Large intestine (tissue), 3 donors: ENCODE data around the gene ELFN2. TPM values are rescaled to one million over a fixed set of nuclear protein-coding genes. Genes with fewer than 3 reads are reported as not detected.

Experiments
- DNase-seq, 2 donors: peaks; one replicate each; pipeline versions ENCODE4 v3.0.0 to v3.0.0-alpha.2; 2013
- H3K27ac ChIP-seq: one replicate; pipeline ENCODE4 v1.5.1; 2013; ENCODE audit warnings: low read length
- H3K27me3 ChIP-seq: 2 replicates; pipeline ENCODE4 v1.6.1; 2013; ENCODE audit warnings: low read length; ENCODE audit not compliant: control insufficient read depth, insufficient read depth
- H3K36me3 ChIP-seq: 2 replicates; pipeline ENCODE4 v1.6.1; 2013; ENCODE audit warnings: low read length; ENCODE audit not compliant: control insufficient read depth, insufficient read depth
- H3K4me1 ChIP-seq: one replicate; pipeline ENCODE4 v1.6.1; 2013; ENCODE audit warnings: low read length; ENCODE audit not compliant: control insufficient read depth, insufficient read depth
- H3K4me3 ChIP-seq: one replicate; pipeline ENCODE4 v1.5.1; 2013; ENCODE audit warnings: low read length
- H3K9me3 ChIP-seq: one replicate; pipeline ENCODE4 v1.6.1; 2013; ENCODE audit warnings: mild to moderate bottlenecking, low read depth, low read length, moderate library complexity; ENCODE audit not compliant: control insufficient read depth
- WGBS: methylation state at CpG from one replicate; pipeline ENCODE4 v1.1.5; 2013; ENCODE audit warnings: low lambda C conversion rate; ENCODE audit not compliant: insufficient coverage; 5-methylcytosine and 5-hydroxymethylcytosine counted together
- polyA plus RNA-seq: library from polyadenylated mRNA; unstranded; fragments of 120-200 nt; gene quantifications from one replicate; pipeline ENCODE4 v1.2.1, GENCODE V29; 2013

ELFN2 gene
- polyA plus RNA-seq, 1 donor, result 0.27 TPM

- no CpG with 5 or more reads among the region's 59 CpGs for WGBS
- no peak overlapping the region for H3K4me3 ChIP-seq
- H3K27me3 ChIP-seq, result peaks cover 57% of the 10 kb centered on the region
These were observed 694 bp upstream of the ELFN2 start for GRCh38 chr22:37427711-37428635.

DNA sequence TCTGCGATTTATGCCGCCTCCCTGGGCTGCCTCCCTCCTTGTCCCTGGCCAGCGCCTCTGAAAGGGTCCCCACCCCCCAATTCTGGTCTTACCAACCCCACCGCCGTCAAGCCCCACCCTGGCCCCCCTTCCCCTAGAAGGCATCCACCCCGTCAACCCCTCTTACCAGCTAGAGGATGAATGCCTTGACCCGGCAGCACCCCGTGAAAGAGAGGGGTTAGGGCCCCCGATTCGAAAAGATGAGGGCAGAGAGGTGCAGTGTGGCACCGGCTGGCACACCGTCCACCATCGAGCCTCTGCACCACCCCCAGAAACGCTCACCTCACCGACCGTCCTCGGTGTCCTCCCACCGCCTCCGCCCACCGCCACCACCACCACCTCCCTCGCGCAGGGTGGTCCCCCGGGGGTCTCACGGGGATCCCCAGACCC, 559 bp downstream of the ELFN2 start:
- H3K4me3 ChIP-seq, result peak overlapping the region; percentile 24
- WGBS, result no CpG with 5 or more reads among the region's 24 CpGs
- no peaks in the 10 kb centered on the region for H3K36me3 ChIP-seq

More at GRCh38 chr22:37427711-37428635, 694 bp upstream of the ELFN2 start:
- DNase-seq, result no peak
- Histone ChIP-seq H3K36me3 (no peaks in the 10 kb centered on the region), H3K27ac (no peak overlapping the region), H3K9me3 (peaks cover 6% of the 10 kb centered on the region), H3K4me1 (no peaks in the 10 kb centered on the region)

GRCh38 chr22:37425800-37426705, 1.2 kb downstream of the ELFN2 start:
- no peak overlapping the region for H3K27ac ChIP-seq
- peak in 1 of 2 donors; percentile 46 for DNase-seq
- WGBS, result no CpG with 5 or more reads among the region's 43 CpGs
- H3K4me3 ChIP-seq, result no peak overlapping the region
- H3K4me1 ChIP-seq, result no peaks in the 10 kb centered on the region
- no peaks in the 10 kb centered on the region for H3K36me3 ChIP-seq
- peaks cover 69% of the 10 kb centered on the region for H3K27me3 ChIP-seq
- H3K9me3 ChIP-seq, result peaks cover 3% of the 10 kb centered on the region

More for the DNA sequence above, 559 bp downstream of the ELFN2 start:
- Histone ChIP-seq H3K4me1 (no peaks in the 10 kb centered on the region), H3K27ac (no peak overlapping the region), H3K9me3 (peaks cover 3% of the 10 kb centered on the region), H3K27me3 (peaks cover 62% of the 10 kb centered on the region)
- DNase-seq, result no peak

- H3K27me3 ChIP-seq, result peaks cover 76% of the 10 kb centered on the region
- WGBS, result no CpG with 5 or more reads among the region's 11 CpGs
- peaks cover 2% of the 10 kb centered on the region for H3K4me1 ChIP-seq
- no peak overlapping the region for H3K4me3 ChIP-seq
- no peaks in the 10 kb centered on the region for H3K36me3 ChIP-seq
- DNase-seq, result no peak
- H3K9me3 ChIP-seq, result peaks cover 3% of the 10 kb centered on the region
- no peak overlapping the region for H3K27ac ChIP-seq
These were observed 1.9 kb downstream of the ELFN2 start for GRCh38 chr22:37425369-37425768.

DNA sequence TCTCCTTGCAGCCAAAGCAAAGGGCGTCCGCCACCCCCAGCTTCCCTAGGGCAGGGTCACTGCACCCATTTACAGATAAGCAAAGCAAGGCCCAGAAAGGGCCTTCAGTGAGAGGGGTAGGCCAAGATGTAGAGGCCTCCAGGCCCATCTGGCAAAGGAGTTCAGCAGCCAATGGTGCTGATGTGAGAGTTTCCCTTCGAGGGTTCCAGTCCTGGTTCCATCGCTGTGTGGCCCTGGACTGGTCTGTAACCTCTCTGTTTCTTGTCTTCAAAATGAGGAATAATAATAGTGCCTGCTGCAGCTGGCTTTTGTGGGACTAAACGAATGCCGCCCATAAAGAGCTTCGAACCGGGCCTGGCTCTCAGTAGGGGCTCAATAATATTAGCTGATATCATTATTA, 4.0 kb downstream of the ELFN2 start:
- H3K27ac ChIP-seq, result no peak overlapping the region
- H3K36me3 ChIP-seq, result no peaks in the 10 kb centered on the region
- peaks cover 3% of the 10 kb centered on the region for H3K4me1 ChIP-seq
- peaks cover 84% of the 10 kb centered on the region for H3K27me3 ChIP-seq
- H3K4me3 ChIP-seq, result no peak overlapping the region
- no peak for DNase-seq
- WGBS, result no CpG with 5 or more reads among the region's 8 CpGs
- H3K9me3 ChIP-seq, result peaks cover 3% of the 10 kb centered on the region

DNA sequence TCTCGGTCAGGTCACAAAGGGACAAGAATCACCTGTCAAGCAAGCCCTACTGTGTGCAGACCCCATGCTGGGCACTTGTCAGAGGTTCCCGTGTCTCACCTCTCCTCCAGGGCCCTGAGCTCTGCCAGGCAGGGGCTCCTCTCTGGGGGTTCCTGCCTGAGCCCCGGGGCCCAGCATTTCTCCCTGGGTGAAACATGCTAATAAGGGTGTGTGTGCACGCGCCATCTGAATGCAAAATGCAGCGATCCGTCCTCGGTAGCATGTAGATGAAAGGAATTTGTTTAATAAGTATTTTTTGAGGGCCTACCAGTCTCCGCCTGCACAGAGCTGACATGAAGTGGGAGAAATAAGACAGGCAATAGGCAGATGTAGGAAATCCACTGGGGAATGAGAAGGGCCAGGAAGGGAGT, 5.8 kb downstream of the ELFN2 start:
- H3K27me3 ChIP-seq, result peaks cover 77% of the 10 kb centered on the region
- H3K4me1 ChIP-seq, result peaks cover 3% of the 10 kb centered on the region
- no peaks in the 10 kb centered on the region for H3K9me3 ChIP-seq
- no peak for DNase-seq
- no peaks in the 10 kb centered on the region for H3K36me3 ChIP-seq
- WGBS, result 89% methylated on average over 1 of the region's 9 CpGs
- no peak overlapping the region for H3K4me3 ChIP-seq
- no peak overlapping the region for H3K27ac ChIP-seq

- no peak overlapping the region for H3K27ac ChIP-seq
- no peaks in the 10 kb centered on the region for H3K36me3 ChIP-seq
- no peak overlapping the region for H3K4me3 ChIP-seq
- H3K27me3 ChIP-seq, result peaks cover 77% of the 10 kb centered on the region
- WGBS, result no CpG with 5 or more reads among the region's 18 CpGs
- DNase-seq, result no peak
- H3K4me1 ChIP-seq, result peaks cover 3% of the 10 kb centered on the region
- no peaks in the 10 kb centered on the region for H3K9me3 ChIP-seq
These were observed 6.4 kb downstream of the ELFN2 start for GRCh38 chr22:37420686-37421467.

GRCh38 chr22:37419969-37420685, 7.2 kb downstream of the ELFN2 start:
- Histone ChIP-seq H3K4me3 (no peak overlapping the region), H3K27ac (no peak overlapping the region), H3K9me3 (no peaks in the 10 kb centered on the region), H3K4me1 (peaks cover 3% of the 10 kb centered on the region), H3K36me3 (no peaks in the 10 kb centered on the region), H3K27me3 (peaks cover 70% of the 10 kb centered on the region)
- WGBS, result no CpG with 5 or more reads among the region's 70 CpGs
- DNase-seq, result no peak

DNA sequence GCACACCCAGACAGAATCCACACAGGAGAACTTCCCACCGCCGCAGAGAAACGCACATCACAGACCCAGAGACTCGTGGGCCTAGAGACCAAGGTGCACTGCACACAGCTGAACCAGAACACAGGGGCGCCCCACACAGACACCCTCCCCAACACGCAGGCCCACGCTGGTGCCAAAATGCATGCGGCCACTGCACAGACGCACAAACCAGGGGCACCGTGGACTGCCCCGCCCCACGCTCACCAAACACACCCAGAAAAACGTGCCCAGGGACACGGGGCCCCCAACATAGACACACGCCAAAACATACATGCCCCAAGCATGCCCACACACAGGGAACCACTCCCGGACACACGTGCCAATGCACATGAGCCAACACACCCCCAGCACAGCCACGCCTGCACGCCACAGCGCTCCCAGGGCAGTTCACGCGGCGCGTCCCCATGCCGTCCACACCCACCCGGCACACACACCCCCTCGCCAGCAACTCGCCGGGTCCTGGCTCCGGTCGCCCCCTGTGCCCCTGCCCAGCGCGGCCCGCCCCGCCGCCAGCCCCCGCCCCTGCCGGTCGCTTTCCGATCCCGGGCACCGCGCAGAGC, 7.8 kb downstream of the ELFN2 start:
- DNase-seq, result no peak
- Histone ChIP-seq H3K36me3 (no peaks in the 10 kb centered on the region), H3K27me3 (peaks cover 63% of the 10 kb centered on the region), H3K27ac (no peak overlapping the region), H3K4me1 (peaks cover 3% of the 10 kb centered on the region), H3K9me3 (no peaks in the 10 kb centered on the region), H3K4me3 (no peak overlapping the region)
- no CpG with 5 or more reads among the region's 43 CpGs for WGBS
